Stimulated activated CD8-positive, alpha-beta memory T cell treated with anti-CD3 and anti-CD28 coated beads, Interleukin-12 subunit alpha, Interleukin-12 subunit beta, amount 100 ng/mL, for 24 hours (primary cell): ENCODE results near the gene MAMDC4.
"Not testable (repeated sequence)": the region's sequence is repeated elsewhere in the genome, so short reads cannot be mapped to it uniquely, and the experiment has no call there.

Source experiments
- DNase-seq: peaks from one replicate; pipeline ENCODE4 v3.0.0-alpha.2; 2020; ENCODE audit errors: extremely low read depth

The MAMDC4 gene

GRCh38 chr9:136839229-136840139 is 12.7 kb upstream of the MAMDC4 start:
- no peak for DNase-seq

GRCh38 chr9:136840140-136840876 is 11.8 kb upstream of the MAMDC4 start:
- DNase-seq: no peak

GRCh38 chr9:136840877-136841645 is 11.1 kb upstream of the MAMDC4 start:
- DNase-seq: no peak

GRCh38 chr9:136841646-136842379 is 10.3 kb upstream of the MAMDC4 start:
- DNase-seq: not testable (repeated sequence)

- DNase-seq: peak; percentile 44
These were observed 9.7 kb upstream of the MAMDC4 start, which contains the start of gene AJM1 for GRCh38 chr9:136842380-136842948. Gene AJM1 (plus strand): TSS chr9:136842478. CDS start chr9:136844415, 1,937 bp downstream.

GRCh38 chr9:136843159-136843800 is 8.9 kb upstream of the MAMDC4 start:
- not testable (repeated sequence) for DNase-seq

- DNase-seq: not testable (repeated sequence)
These were observed 8.1 kb upstream of the MAMDC4 start for GRCh38 chr9:136843801-136844740.

GRCh38 chr9:136844761-136845464 is 7.2 kb upstream of the MAMDC4 start:
- DNase-seq: no peak

- no peak for DNase-seq
These were observed 6.5 kb upstream of the MAMDC4 start for GRCh38 chr9:136845465-136846260.

- no peak for DNase-seq
These were observed 5.6 kb upstream of the MAMDC4 start for GRCh38 chr9:136846376-136847087.

- no peak for DNase-seq
These were observed 4.9 kb upstream of the MAMDC4 start for GRCh38 chr9:136847088-136847825.

GRCh38 chr9:136847826-136848392 is 4.2 kb upstream of the MAMDC4 start:
- peak; percentile 59 for DNase-seq

GRCh38 chr9:136848393-136849037 is 3.6 kb upstream of the MAMDC4 start:
- DNase-seq: no peak

- peak; percentile 87 for DNase-seq
These were observed 2.8 kb upstream of the MAMDC4 start, which contains the start of gene PHPT1 for GRCh38 chr9:136849038-136849959. Gene PHPT1 (plus strand): TSS chr9:136849409. CDS start chr9:136849431, 22 bp downstream.
